HEK293T (cell line): ENCODE measurements around the gene CLDN24.
A peak's percentile ranks its signal among the peaks of the same experiment; 100 is the strongest.

Experiments
- CTCF ChIA-PET: fragments of 350-600 bp; formaldehyde crosslinking; extraction: SDS; loops from one replicate; lab custom pipeline; 2021; ENCODE audit warnings: antibody characterized with exemption, inconsistent platforms; lab: Yijun Ruan, JAX
- POLR2A ChIA-PET: fragments of 350-600 bp; formaldehyde crosslinking; extraction: SDS; loops from one replicate; lab custom pipeline; 2020; ENCODE audit warnings: antibody characterized with exemption, inconsistent platforms; lab: Yijun Ruan, JAX
- DNase-seq: peaks from one replicate; pipeline ENCODE4 v3.0.0; 2012; ENCODE audit warnings: mixed read lengths; ENCODE audit errors: extremely low spot score
- ARNT ChIP-seq: fragments of 450-650 bp; IDR thresholded peaks from 2 replicates; pipeline ENCODE4 v1.6.1; 2017; ENCODE audit warnings: mild to moderate bottlenecking
- BHLHE40 ChIP-seq: fragments of 450-650 bp; IDR thresholded peaks from 2 replicates; pipeline ENCODE4 v1.6.1; 2016; ENCODE audit warnings: mild to moderate bottlenecking, moderate library complexity, borderline replicate concordance
- CTBP1 ChIP-seq: fragments of 450-650 bp; IDR thresholded peaks from 2 replicates; pipeline ENCODE4 v1.6.1; 2016; ENCODE audit warnings: borderline replicate concordance
- ELF4 ChIP-seq: fragments of 450-650 bp; IDR thresholded peaks from 2 replicates; pipeline ENCODE4 v1.6.1; 2017; ENCODE audit warnings: antibody characterized with exemption
- FOXA1 ChIP-seq: fragments of 450-650 bp; IDR thresholded peaks from 2 replicates; pipeline ENCODE4 v1.6.1; 2016; ENCODE audit warnings: mild to moderate bottlenecking
- FOXK2 ChIP-seq: fragments of 450-650 bp; IDR thresholded peaks from 2 replicates; pipeline ENCODE4 v1.6.1; 2016; ENCODE audit warnings: mild to moderate bottlenecking
- FOXM1 ChIP-seq: fragments of 450-650 bp; IDR thresholded peaks from 2 replicates; pipeline ENCODE4 v1.6.1; 2017; ENCODE audit warnings: mild to moderate bottlenecking, borderline replicate concordance
- HDGF ChIP-seq: fragments of 450-650 bp; IDR thresholded peaks from 2 replicates; pipeline ENCODE4 v1.6.1; 2017; ENCODE audit warnings: antibody characterized with exemption, borderline replicate concordance
- L3MBTL2 ChIP-seq: fragments of 450-650 bp; conservative IDR thresholded peaks from 2 replicates; pipeline ENCODE4 v1.6.1; 2016; ENCODE audit warnings: mild to moderate bottlenecking
- LEF1 ChIP-seq: fragments of 450-650 bp; IDR thresholded peaks from 2 replicates; pipeline ENCODE4 v1.6.1; 2017; ENCODE audit warnings: mild to moderate bottlenecking, borderline replicate concordance
- NFRKB ChIP-seq: fragments of 450-650 bp; IDR thresholded peaks from 2 replicates; pipeline ENCODE4 v1.6.1; 2016; ENCODE audit warnings: mild to moderate bottlenecking, moderate library complexity
- SP1 ChIP-seq: fragments of 450-650 bp; IDR thresholded peaks from 2 replicates; pipeline ENCODE4 v1.6.1; 2017
- SUZ12 ChIP-seq: fragments of 450-650 bp; IDR thresholded peaks from 2 replicates; pipeline ENCODE4 v1.6.1; 2016; ENCODE audit warnings: mild to moderate bottlenecking
- TARDBP ChIP-seq: fragments of 450-650 bp; IDR thresholded peaks from 2 replicates; pipeline ENCODE4 v1.6.1; 2016
- ZNF384 ChIP-seq: fragments of 450-650 bp; IDR thresholded peaks from 2 replicates; pipeline ENCODE4 v1.6.1; 2016
- TF ChIP-seq, protein P1 (sequence below): fragments of 450-650 bp; IDR thresholded peaks from 2 replicates; pipeline ENCODE4 v1.6.1; 2016

Gene CLDN24

GRCh38 chr4:183354219-183354618 lies 32.0 kb upstream of the CLDN24 start:
- DNase-seq: peak; percentile 9
- CTCF ChIA-PET: no interaction called here
- peak; percentile 33; the same call in 1 of the 2 replicates for TF ChIP-seq L3MBTL2
- no peak for TF ChIP-seq ELF4
- POLR2A ChIA-PET: no interaction called here

- ChIA-PET POLR2A (no interaction called here), CTCF (no interaction called here)
- no peak for TF ChIP-seq L3MBTL2
- TF ChIP-seq FOXK2: no peak
- TF ChIP-seq ARNT: no peak
- TF ChIP-seq ZNF384: no peak
- no peak for TF ChIP-seq CTBP1
- TF ChIP-seq TARDBP: no peak
- no peak for TF ChIP-seq FOXA1
- no peak for DNase-seq
These were observed 31.3 kb upstream of the CLDN24 start for GRCh38 chr4:183353557-183353956.

- no peak for DNase-seq
- ChIA-PET POLR2A (no interaction called here), CTCF (no interaction called here)
- TF ChIP-seq FOXM1: no peak
- TF ChIP-seq SUZ12: no peak
- no peak for TF ChIP-seq ARNT
- TF ChIP-seq ELF4: no peak
- TF ChIP-seq SP1: no peak
- TF ChIP-seq CTBP1: no peak
- TF ChIP-seq ZNF384: no peak
- TF ChIP-seq HDGF: no peak
These were observed 30.3 kb upstream of the CLDN24 start for GRCh38 chr4:183352546-183352945.

DNA sequence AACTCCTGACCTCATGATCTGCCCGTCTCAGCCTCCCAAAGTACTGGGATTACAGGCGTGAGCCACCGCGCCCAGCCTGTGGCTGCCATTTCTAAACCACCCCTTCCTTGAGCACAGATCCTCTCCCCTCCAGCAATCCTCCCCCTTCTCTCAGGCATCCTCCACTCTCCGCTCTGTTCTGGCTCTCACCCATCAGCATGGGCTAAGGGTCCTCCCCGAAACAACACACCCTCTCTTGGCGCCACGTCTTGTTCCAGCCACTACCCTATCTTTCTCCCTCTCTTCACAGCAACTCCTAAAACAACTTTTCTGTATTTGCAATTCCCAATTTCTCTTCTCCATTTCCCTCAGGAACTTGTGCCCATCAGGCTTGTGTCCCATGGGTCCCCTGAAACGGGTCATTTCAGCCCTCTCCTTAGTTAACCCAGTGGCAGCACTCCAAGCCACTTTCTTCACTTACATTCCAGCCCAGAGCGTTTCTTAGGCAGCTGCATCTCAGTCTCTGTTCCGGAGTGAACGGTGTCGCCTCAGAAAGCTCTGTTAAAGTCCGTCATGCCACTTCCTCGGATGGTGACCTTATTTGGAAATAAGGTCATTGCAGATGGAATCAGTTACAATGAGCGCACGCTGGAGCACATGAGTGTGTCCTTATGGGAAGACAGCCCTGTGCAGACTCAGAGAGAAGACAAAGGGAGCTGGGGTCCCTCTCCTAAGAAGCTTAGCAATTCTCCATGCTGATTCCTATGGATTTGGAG lies 28.3 kb upstream of the CLDN24 start:
- TF ChIP-seq CTBP1: no peak
- TF ChIP-seq SP1: no peak
- TF ChIP-seq ELF4: no peak
- no peak for TF ChIP-seq TARDBP
- no peak for TF ChIP-seq BHLHE40
- TF ChIP-seq, protein P1, sequence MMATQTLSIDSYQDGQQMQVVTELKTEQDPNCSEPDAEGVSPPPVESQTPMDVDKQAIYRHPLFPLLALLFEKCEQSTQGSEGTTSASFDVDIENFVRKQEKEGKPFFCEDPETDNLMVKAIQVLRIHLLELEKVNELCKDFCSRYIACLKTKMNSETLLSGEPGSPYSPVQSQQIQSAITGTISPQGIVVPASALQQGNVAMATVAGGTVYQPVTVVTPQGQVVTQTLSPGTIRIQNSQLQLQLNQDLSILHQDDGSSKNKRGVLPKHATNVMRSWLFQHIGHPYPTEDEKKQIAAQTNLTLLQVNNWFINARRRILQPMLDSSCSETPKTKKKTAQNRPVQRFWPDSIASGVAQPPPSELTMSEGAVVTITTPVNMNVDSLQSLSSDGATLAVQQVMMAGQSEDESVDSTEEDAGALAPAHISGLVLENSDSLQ: no peak
- TF ChIP-seq FOXK2: no peak
- no peak for TF ChIP-seq FOXM1
- TF ChIP-seq L3MBTL2: no peak
- TF ChIP-seq HDGF: no peak
- no peak for TF ChIP-seq LEF1
- no peak for TF ChIP-seq ZNF384
- no peak for TF ChIP-seq NFRKB
- no peak for TF ChIP-seq ARNT
- TF ChIP-seq SUZ12: no peak
- no peak for TF ChIP-seq FOXA1
- ChIA-PET CTCF (no interaction called here), POLR2A (no interaction called here)
- DNase-seq: no peak

GRCh38 chr4:183349673-183350072 lies 27.4 kb upstream of the CLDN24 start:
- DNase-seq: no peak
- CTCF ChIA-PET: no interaction called here

GRCh38 chr4:183348706-183349659 lies 26.8 kb upstream of the CLDN24 start:
- no peak for DNase-seq

More at GRCh38 chr4:183349673-183350072, 27.4 kb upstream of the CLDN24 start:
- no peak for TF ChIP-seq L3MBTL2
- TF ChIP-seq FOXA1: no peak
- TF ChIP-seq LEF1: no peak
- no peak for TF ChIP-seq HDGF
- TF ChIP-seq, protein P1: no peak
- no peak for TF ChIP-seq FOXK2
- TF ChIP-seq ELF4: no peak
- TF ChIP-seq SUZ12: no peak
- no peak for TF ChIP-seq ZNF384
- no peak for TF ChIP-seq SP1
- TF ChIP-seq FOXM1: no peak
- TF ChIP-seq BHLHE40: no peak
- no peak for TF ChIP-seq CTBP1
- TF ChIP-seq ARNT: no peak
- TF ChIP-seq NFRKB: no peak
- TF ChIP-seq TARDBP: no peak
- POLR2A ChIA-PET: no interaction called here

More at GRCh38 chr4:183348706-183349659, 26.8 kb upstream of the CLDN24 start:
- ChIA-PET POLR2A (no interaction called here), CTCF (no interaction called here)
- TF ChIP-seq SP1 (no peak), NFRKB (no peak), ARNT (no peak), FOXA1 (no peak), HDGF (no peak), L3MBTL2 (no peak), LEF1 (no peak), ELF4 (no peak), ZNF384 (no peak), FOXM1 (no peak), CTBP1 (no peak), BHLHE40 (no peak), FOXK2 (no peak), SUZ12 (no peak), TARDBP (no peak)
- TF ChIP-seq, protein P1: no peak
